Effector CD8-positive, alpha-beta T cell (primary cell): ENCODE data around the gene RNF144A.
"Not testable (repeated sequence)": the region's sequence is repeated elsewhere in the genome, so short reads cannot be mapped to it uniquely, and the experiment has no call there.

Experiments used
- DNase-seq: peaks from one replicate; lab custom pipeline; 2025; lab: John Stamatoyannopoulos, UW
- total RNA-seq, 4 experiments: gene quantifications; one replicate each; lab custom pipeline; 2026; lab: John Stamatoyannopoulos, UW

RNF144A gene
- total RNA-seq = 60.4 to 123 (median 90.8) reads per million in 4 experiments

GRCh38 chr2:6917071-6917760 lies at the start of gene RNF144A:
Gene RNF144A (plus strand): TSS chr2:6917412. CDS start chr2:6996927, 79,515 bp downstream.
- DNase-seq = peak; percentile 56

- no peak for DNase-seq
Observed at GRCh38 chr2:6872394-6872793, 44.8 kb upstream of the RNF144A start.

GRCh38 chr2:6874032-6874431 lies 43.2 kb upstream of the RNF144A start:
- no peak for DNase-seq

GRCh38 chr2:6876309-6876708 lies 40.9 kb upstream of the RNF144A start:
- DNase-seq = no peak

- no peak for DNase-seq
Observed at GRCh38 chr2:6877402-6878304, 39.6 kb upstream of the RNF144A start, which contains the start of gene RSAD2. Gene RSAD2 (plus strand): TSS chr2:6877777. CDS start chr2:6877801, 24 bp downstream.

GRCh38 chr2:6878549-6878948 lies 38.7 kb upstream of the RNF144A start:
- DNase-seq = no peak

- DNase-seq = no peak
Observed at GRCh38 chr2:6879011-6879410, 38.2 kb upstream of the RNF144A start.

GRCh38 chr2:6880200-6880733 lies 36.9 kb upstream of the RNF144A start:
- DNase-seq = no peak

- no peak for DNase-seq
Observed at GRCh38 chr2:6881046-6881445, 36.2 kb upstream of the RNF144A start.

GRCh38 chr2:6881516-6881915 lies 35.7 kb upstream of the RNF144A start:
- DNase-seq = no peak

GRCh38 chr2:6883448-6884122 lies 33.6 kb upstream of the RNF144A start:
- no peak for DNase-seq

GRCh38 chr2:6885551-6885950 lies 31.7 kb upstream of the RNF144A start:
- DNase-seq = no peak

- no peak for DNase-seq
Observed at GRCh38 chr2:6885968-6886367, 31.2 kb upstream of the RNF144A start.

GRCh38 chr2:6887751-6888192 lies 29.4 kb upstream of the RNF144A start:
- no peak for DNase-seq

- no peak for DNase-seq
Observed at GRCh38 chr2:6888724-6889123, 28.5 kb upstream of the RNF144A start.

- no peak for DNase-seq
Observed at GRCh38 chr2:6893876-6894482, 23.2 kb upstream of the RNF144A start.

- no peak for DNase-seq
Observed at GRCh38 chr2:6896930-6897759, 20.1 kb upstream of the RNF144A start.

GRCh38 chr2:6902581-6902980 lies 14.6 kb upstream of the RNF144A start:
- not testable (repeated sequence) for DNase-seq

GRCh38 chr2:6905668-6906067 lies 11.5 kb upstream of the RNF144A start:
- DNase-seq = no peak

- DNase-seq = no peak
Observed at GRCh38 chr2:6906165-6906741, 11.0 kb upstream of the RNF144A start.
